Liver (tissue), 9 donors: Measurements from ENCODE around the gene CCDC33. TPM values are rescaled to one million over a fixed set of nuclear protein-coding genes. Genes with fewer than 3 reads are reported as not detected.

Experiments used
- DNase-seq: peaks from one replicate; pipeline ENCODE4 v3.0.0-alpha.2; 2017; ENCODE audit warnings: low spot score
- H3K27ac ChIP-seq, 2 donors: one replicate each; pipeline ENCODE4 v1.7.0; 2013; ENCODE audit warnings: inconsistent platforms in 2 of 2, low read length in 2 of 2, control low read depth in 1 of 2, low read depth in 1 of 2, mild to moderate bottlenecking in 1 of 2
- H3K27me3 ChIP-seq, 4 donors: one replicate each; pipeline versions ENCODE4 v1.6.1 to v1.7.0; 2013; ENCODE audit warnings: low read length in 3 of 4, inconsistent platforms in 1 of 4, mild to moderate bottlenecking in 1 of 4, moderate library complexity in 1 of 4; ENCODE audit not compliant: control insufficient read depth in 4 of 4, insufficient read depth in 4 of 4
- H3K36me3 ChIP-seq, 4 donors: one replicate each; pipeline versions ENCODE4 v1.6.1 to v1.7.0; 2013; ENCODE audit warnings: low read length in 3 of 4, mild to moderate bottlenecking in 3 of 4, low read depth in 1 of 4, moderate library complexity in 1 of 4; ENCODE audit not compliant: control insufficient read depth in 4 of 4, insufficient read depth in 3 of 4
- H3K4me1 ChIP-seq, 4 donors: one replicate each; pipeline versions ENCODE4 v1.6.1 to v1.7.0; 2013; ENCODE audit warnings: low read length in 3 of 4, mild to moderate bottlenecking in 3 of 4, moderate library complexity in 1 of 4; ENCODE audit not compliant: control insufficient read depth in 4 of 4, insufficient read depth in 4 of 4
- H3K4me3 ChIP-seq, 3 donors: one replicate each; pipeline versions ENCODE4 v1.6.1 to v1.7.0; 2013; ENCODE audit warnings: low read length in 3 of 3, control low read depth in 1 of 3, low read depth in 1 of 3, mild to moderate bottlenecking in 1 of 3
- H3K9ac ChIP-seq, 2 donors: one replicate each; pipeline ENCODE4 v1.7.0; 2013; ENCODE audit warnings: low read length in 2 of 2, mild to moderate bottlenecking in 2 of 2, moderate library complexity in 2 of 2, control low read depth in 1 of 2, low read depth in 1 of 2
- H3K9me3 ChIP-seq, 4 donors: one replicate each; pipeline versions ENCODE4 v1.6.1 to v1.7.0; 2013; ENCODE audit warnings: low read length in 3 of 4; ENCODE audit not compliant: control insufficient read depth in 4 of 4
- FOXA1 ChIP-seq: IDR thresholded peaks from 2 replicates; pipeline ENCODE4 v1.6.1; 2016; ENCODE audit warnings: antibody characterized with exemption
- FOXA2 ChIP-seq: IDR thresholded peaks from 2 replicates; pipeline ENCODE4 v1.6.1; 2016; ENCODE audit warnings: antibody characterized with exemption
- GABPA ChIP-seq, 2 donors: IDR thresholded peaks in 1 of 2; conservative IDR thresholded peaks in 1 of 2; 2 replicates each; pipeline ENCODE4 v1.6.1; 2016; ENCODE audit warnings: antibody characterized with exemption in 2 of 2, mild to moderate bottlenecking in 1 of 2, moderate library complexity in 1 of 2
- HNF4A ChIP-seq, 2 donors: conservative IDR thresholded peaks; 2 replicates each; pipeline ENCODE4 v1.6.1; 2016; ENCODE audit warnings: antibody characterized with exemption in 2 of 2, mild to moderate bottlenecking in 2 of 2
- JUND ChIP-seq, 2 donors: IDR thresholded peaks; 2 replicates each; pipeline ENCODE4 v1.6.1; 2016; ENCODE audit warnings: antibody characterized with exemption in 2 of 2
- RAD21 ChIP-seq, 2 donors: IDR thresholded peaks; 2 replicates each; pipeline ENCODE4 v1.6.1; 2016; ENCODE audit warnings: antibody characterized with exemption in 2 of 2, mild to moderate bottlenecking in 2 of 2
- RXRA ChIP-seq, 2 donors: IDR thresholded peaks; 2 replicates each; pipeline ENCODE4 v1.6.1; 2017 to 2018; ENCODE audit warnings: antibody characterized with exemption in 2 of 2, mild to moderate bottlenecking in 1 of 2
- SP1 ChIP-seq: IDR thresholded peaks from 2 replicates; pipeline ENCODE4 v1.6.1; 2018; ENCODE audit warnings: antibody characterized with exemption, mild to moderate bottlenecking
- WGBS: extraction: QIAGEN DNeasy Blood & Tissue Kit; methylation state at CpG from one replicate; pipeline ENCODE4 v1.1.7; 2013; 5-methylcytosine and 5-hydroxymethylcytosine counted together
- polyA plus RNA-seq, 2 donors: library from polyadenylated mRNA; stranded (reverse) in 1 of 2; unstranded in 1 of 2; fragments of 200-250 nt in 1 of 2; fragments of >200 nt in 1 of 2; fragmentation: Nextera tagmentation in 1 of 2; extraction: Ambion mirVana in 1 of 2; gene quantifications; one replicate each; pipeline versions ENCODE4 v1.2.1 to v1.2.3, GENCODE V29; 2013 to 2015
- total RNA-seq, 2 donors: library from RNA; depleted of rRNA; stranded (reverse); fragments of >200 nt; gene quantifications; one replicate each; pipeline ENCODE4 v1.2.3, GENCODE V29; 2014
- TF ChIP-seq, protein P1 (sequence below): IDR thresholded peaks from 2 replicates; pipeline ENCODE4 v1.6.1; 2016; ENCODE audit warnings: antibody characterized with exemption, mild to moderate bottlenecking
- TF ChIP-seq, protein P2 (sequence below): IDR thresholded peaks from 2 replicates; pipeline ENCODE4 v1.6.1; 2016; ENCODE audit warnings: antibody characterized with exemption
- TF ChIP-seq, protein P3 (sequence below): IDR thresholded peaks from 2 replicates; pipeline ENCODE4 v1.6.1; 2016; ENCODE audit warnings: antibody characterized with exemption
- donor health status: healthy.
- donor health status: healthy.
- donor health status: healthy.
- donor health status: healthy.
- donor health status: healthy.

CCDC33 gene
- total and polyA plus RNA-seq, 4 donors = not detected

DNA sequence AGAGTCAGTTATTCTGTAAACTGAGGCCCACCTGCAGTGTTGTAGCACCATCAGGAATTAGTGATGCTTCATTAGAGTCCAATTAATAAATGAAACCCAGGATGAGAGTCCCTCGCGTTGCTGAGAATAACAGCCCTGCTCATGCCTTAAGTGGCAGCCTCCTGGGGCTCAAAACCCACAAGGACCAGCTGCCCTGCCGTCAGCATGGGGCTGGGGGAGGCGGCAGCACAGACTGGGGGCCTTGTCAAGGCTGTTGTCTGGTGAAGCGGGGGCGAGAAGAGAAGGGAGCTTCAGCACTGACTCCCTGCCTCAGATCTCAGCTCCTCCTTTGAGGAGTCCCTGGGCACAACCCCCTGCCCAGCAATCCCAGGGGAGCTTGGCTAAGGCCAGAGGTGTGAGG is 21.0 kb downstream of the CCDC33 start:
- Histone ChIP-seq H3K9ac (no peak overlapping the region), H3K36me3 (no peaks in the 10 kb centered on the region), H3K9me3 (no peaks in the 10 kb centered on the region), H3K27me3 (no peaks in the 10 kb centered on the region), H3K27ac (no peak overlapping the region), H3K4me1 (no peaks in the 10 kb centered on the region), H3K4me3 (no peak overlapping the region)
- no peak for DNase-seq
- no peak for TF ChIP-seq SP1
- WGBS = 75% methylated on average over 6 of the region's 6 CpGs

DNA sequence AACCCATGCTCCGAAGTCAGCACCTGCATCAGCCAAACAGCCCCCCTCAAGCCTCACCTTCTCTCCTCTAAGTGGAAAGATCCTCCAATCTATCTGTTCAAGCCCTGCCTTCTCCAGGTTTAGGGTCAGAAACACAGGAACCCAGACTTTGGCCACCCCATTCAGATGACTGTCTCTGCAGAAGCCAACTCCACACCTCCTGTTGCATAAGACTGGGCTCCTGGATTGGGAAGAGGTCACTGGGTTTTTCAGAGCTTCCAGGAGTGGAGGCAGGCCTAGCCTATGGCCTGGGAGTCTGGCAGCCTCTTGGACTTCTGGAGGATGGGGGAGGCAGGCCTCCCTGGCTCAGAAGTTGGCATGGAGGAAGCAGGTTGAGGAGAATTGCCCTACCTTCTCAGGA is 21.5 kb downstream of the CCDC33 start:
- Histone ChIP-seq H3K9ac (no peak overlapping the region), H3K9me3 (no peaks in the 10 kb centered on the region), H3K4me3 (no peak overlapping the region), H3K27me3 (no peaks in the 10 kb centered on the region), H3K36me3 (no peaks in the 10 kb centered on the region), H3K4me1 (no peaks in the 10 kb centered on the region), H3K27ac (no peak overlapping the region)
- 71% methylated on average over 1 of the region's 1 CpG for WGBS
- DNase-seq = no peak
- TF ChIP-seq, protein P1, sequence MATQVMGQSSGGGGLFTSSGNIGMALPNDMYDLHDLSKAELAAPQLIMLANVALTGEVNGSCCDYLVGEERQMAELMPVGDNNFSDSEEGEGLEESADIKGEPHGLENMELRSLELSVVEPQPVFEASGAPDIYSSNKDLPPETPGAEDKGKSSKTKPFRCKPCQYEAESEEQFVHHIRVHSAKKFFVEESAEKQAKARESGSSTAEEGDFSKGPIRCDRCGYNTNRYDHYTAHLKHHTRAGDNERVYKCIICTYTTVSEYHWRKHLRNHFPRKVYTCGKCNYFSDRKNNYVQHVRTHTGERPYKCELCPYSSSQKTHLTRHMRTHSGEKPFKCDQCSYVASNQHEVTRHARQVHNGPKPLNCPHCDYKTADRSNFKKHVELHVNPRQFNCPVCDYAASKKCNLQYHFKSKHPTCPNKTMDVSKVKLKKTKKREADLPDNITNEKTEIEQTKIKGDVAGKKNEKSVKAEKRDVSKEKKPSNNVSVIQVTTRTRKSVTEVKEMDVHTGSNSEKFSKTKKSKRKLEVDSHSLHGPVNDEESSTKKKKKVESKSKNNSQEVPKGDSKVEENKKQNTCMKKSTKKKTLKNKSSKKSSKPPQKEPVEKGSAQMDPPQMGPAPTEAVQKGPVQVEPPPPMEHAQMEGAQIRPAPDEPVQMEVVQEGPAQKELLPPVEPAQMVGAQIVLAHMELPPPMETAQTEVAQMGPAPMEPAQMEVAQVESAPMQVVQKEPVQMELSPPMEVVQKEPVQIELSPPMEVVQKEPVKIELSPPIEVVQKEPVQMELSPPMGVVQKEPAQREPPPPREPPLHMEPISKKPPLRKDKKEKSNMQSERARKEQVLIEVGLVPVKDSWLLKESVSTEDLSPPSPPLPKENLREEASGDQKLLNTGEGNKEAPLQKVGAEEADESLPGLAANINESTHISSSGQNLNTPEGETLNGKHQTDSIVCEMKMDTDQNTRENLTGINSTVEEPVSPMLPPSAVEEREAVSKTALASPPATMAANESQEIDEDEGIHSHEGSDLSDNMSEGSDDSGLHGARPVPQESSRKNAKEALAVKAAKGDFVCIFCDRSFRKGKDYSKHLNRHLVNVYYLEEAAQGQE = no peak
- TF ChIP-seq RXRA (IDR thresholded peaks at IDR 0.05) (no peak), FOXA1 (no peak), RAD21 (IDR thresholded peaks at IDR 0.05) (no peak), SP1 (no peak), HNF4A (conservative IDR thresholded peaks at IDR 0.05) (no peak), GABPA (IDR thresholded peaks at IDR 0.05 in 1 of 2, conservative IDR thresholded peaks at IDR 0.05 in 1 of 2) (no peak)

DNA sequence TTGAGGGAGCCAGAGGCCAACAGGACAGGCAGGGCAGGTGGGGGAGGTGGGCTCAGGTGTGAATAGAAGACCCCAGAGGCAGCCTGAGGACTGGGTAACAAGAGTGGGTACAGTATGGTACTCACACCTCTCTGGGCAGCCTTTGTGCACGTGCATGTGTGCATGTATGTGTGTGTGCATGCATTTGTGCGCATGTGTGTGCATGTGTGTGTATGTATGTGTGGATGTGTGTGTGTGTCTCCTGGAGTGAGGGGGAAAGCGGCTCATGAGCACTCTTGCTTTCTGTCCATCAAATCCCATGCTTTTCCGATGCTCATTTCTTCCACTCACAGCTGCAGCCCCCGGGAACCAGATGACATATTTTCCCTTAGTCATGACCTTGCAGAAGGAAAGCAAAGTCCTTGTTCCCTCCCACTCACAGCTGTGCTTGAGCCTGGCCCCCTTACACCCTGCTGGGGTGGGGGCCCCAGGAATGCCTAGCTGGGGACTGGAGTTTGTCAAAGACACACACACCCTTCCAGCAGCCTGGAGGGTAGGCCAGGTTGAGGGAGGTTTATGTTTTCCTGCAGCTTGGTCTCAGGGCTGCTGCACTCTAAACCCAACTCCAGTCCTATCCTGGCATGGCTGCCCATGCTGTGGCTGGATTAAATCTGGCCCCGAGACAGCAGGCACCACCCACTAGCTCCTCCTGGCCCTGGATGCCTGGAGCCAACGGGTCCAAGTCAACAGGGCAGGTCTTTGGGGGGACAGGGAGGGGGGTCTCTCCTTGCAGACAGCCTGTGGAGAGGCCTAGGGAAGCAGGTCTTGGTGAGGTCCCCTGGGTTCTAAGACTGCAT is 22.5 kb downstream of the CCDC33 start:
- Histone ChIP-seq H3K4me3 (no peak overlapping the region), H3K4me1 (no peaks in the 10 kb centered on the region), H3K9ac (no peak overlapping the region), H3K36me3 (no peaks in the 10 kb centered on the region), H3K27me3 (no peaks in the 10 kb centered on the region), H3K27ac (no peak overlapping the region), H3K9me3 (no peaks in the 10 kb centered on the region)
- 69% methylated on average over 7 of the region's 7 CpGs for WGBS
- DNase-seq = no peak
- no peak for TF ChIP-seq JUND (IDR thresholded peaks at IDR 0.05)
- TF ChIP-seq, protein P2, sequence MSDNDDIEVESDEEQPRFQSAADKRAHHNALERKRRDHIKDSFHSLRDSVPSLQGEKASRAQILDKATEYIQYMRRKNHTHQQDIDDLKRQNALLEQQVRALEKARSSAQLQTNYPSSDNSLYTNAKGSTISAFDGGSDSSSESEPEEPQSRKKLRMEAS = no peak
- no peak for TF ChIP-seq FOXA1
- TF ChIP-seq, protein P3, sequence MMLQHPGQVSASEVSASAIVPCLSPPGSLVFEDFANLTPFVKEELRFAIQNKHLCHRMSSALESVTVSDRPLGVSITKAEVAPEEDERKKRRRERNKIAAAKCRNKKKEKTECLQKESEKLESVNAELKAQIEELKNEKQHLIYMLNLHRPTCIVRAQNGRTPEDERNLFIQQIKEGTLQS = no peak
- no peak for TF ChIP-seq SP1
- no peak for TF ChIP-seq FOXA2
- TF ChIP-seq RAD21 (IDR thresholded peaks at IDR 0.05) = no peak
